ENCODE measurements around the gene NECTIN4. TPM values are rescaled to one million over a fixed set of nuclear protein-coding genes. Genes with fewer than 3 reads are reported as not detected.

NECTIN4 gene
- total and polyA plus RNA-seq, 2 experiments from 2014 or later: 5.9 to 8.5 TPM

- Histone ChIP-seq H3K9me2 (replicated peaks; ENCODE audit: insufficient read depth) (no peaks in the 10 kb centered on the region), H3K9me3 (ENCODE audit: low read depth) (no peaks in the 10 kb centered on the region), H4K20me1 (ENCODE audit: insufficient read depth, poor library complexity, severe bottlenecking) (no peaks in the 10 kb centered on the region), H2AFZ (no peak overlapping the region), H3K36me3 (replicated peaks; ENCODE audit: insufficient read depth, low read depth) (no peaks in the 10 kb centered on the region), H3K27me3 (no peaks in the 10 kb centered on the region), H3K4me1 (ENCODE audit: insufficient read depth) (peaks cover 22% of the 10 kb centered on the region), H3K4me3 (no peak overlapping the region), H3K79me2 (no peaks in the 10 kb centered on the region), H3K27ac (no peak overlapping the region), H3K4me2 (no peak overlapping the region)
- TF ChIP-seq EZH2 (IDR thresholded peaks at IDR 0.05; ENCODE audit: borderline replicate concordance) (no peak), EZH2phosphoT487 (IDR thresholded peaks at IDR 0.05; ENCODE audit: low read depth, severe bottlenecking, unreplicated experiment) (no peak)
- 94% methylated on average over 41 of the region's 41 CpGs for WGBS (ENCODE audit: low lambda C conversion rate, missing lambda C conversion rate)
- no peak for DNase-seq (ENCODE audit: low spot score)
Measured at GRCh38 chr1:161079436-161080110, 9.8 kb downstream of the NECTIN4 start.

- H3K4me1 ChIP-seq (ENCODE audit: insufficient read depth): peaks cover 3% of the 10 kb centered on the region
- no peaks in the 10 kb centered on the region for H3K9me3 ChIP-seq (ENCODE audit: low read depth)
- H3K79me2 ChIP-seq: no peaks in the 10 kb centered on the region
- no peaks in the 10 kb centered on the region for H4K20me1 ChIP-seq (ENCODE audit: insufficient read depth, poor library complexity, severe bottlenecking)
- H3K36me3 ChIP-seq (replicated peaks; ENCODE audit: insufficient read depth, low read depth): no peaks in the 10 kb centered on the region
- no peaks in the 10 kb centered on the region for H3K27me3 ChIP-seq
- TF ChIP-seq EZH2phosphoT487 (IDR thresholded peaks at IDR 0.05; ENCODE audit: low read depth, severe bottlenecking, unreplicated experiment): no peak
- no peak overlapping the region for H3K27ac ChIP-seq
- no peak overlapping the region for H3K4me3 ChIP-seq
- no peak for DNase-seq (ENCODE audit: low spot score)
- no peak overlapping the region for H3K4me2 ChIP-seq
- H3K9me2 ChIP-seq (replicated peaks; ENCODE audit: insufficient read depth): no peaks in the 10 kb centered on the region
- 78% methylated on average over 9 of the region's 9 CpGs for WGBS (ENCODE audit: low lambda C conversion rate, missing lambda C conversion rate)
- no peak overlapping the region for H2AFZ ChIP-seq
Measured at GRCh38 chr1:161077426-161077825, 11.9 kb downstream of the NECTIN4 start.

- no peak overlapping the region for H2AFZ ChIP-seq
Measured at GRCh38 chr1:161076410-161076809, 12.9 kb downstream of the NECTIN4 start.

GRCh38 chr1:161074676-161075368, 14.5 kb downstream of the NECTIN4 start:
- Histone ChIP-seq H4K20me1 (ENCODE audit: insufficient read depth, poor library complexity, severe bottlenecking) (no peaks in the 10 kb centered on the region), H3K9me2 (replicated peaks; ENCODE audit: insufficient read depth) (no peaks in the 10 kb centered on the region), H3K9me3 (ENCODE audit: low read depth) (no peaks in the 10 kb centered on the region), H3K27me3 (no peaks in the 10 kb centered on the region), H3K27ac (no peak overlapping the region), H3K4me3 (no peak overlapping the region), H3K36me3 (replicated peaks; ENCODE audit: insufficient read depth, low read depth) (no peaks in the 10 kb centered on the region), H3K4me2 (no peak overlapping the region), H3K79me2 (no peaks in the 10 kb centered on the region), H3K4me1 (ENCODE audit: insufficient read depth) (no peaks in the 10 kb centered on the region), H2AFZ (no peak overlapping the region)
- TF ChIP-seq, protein P1, sequence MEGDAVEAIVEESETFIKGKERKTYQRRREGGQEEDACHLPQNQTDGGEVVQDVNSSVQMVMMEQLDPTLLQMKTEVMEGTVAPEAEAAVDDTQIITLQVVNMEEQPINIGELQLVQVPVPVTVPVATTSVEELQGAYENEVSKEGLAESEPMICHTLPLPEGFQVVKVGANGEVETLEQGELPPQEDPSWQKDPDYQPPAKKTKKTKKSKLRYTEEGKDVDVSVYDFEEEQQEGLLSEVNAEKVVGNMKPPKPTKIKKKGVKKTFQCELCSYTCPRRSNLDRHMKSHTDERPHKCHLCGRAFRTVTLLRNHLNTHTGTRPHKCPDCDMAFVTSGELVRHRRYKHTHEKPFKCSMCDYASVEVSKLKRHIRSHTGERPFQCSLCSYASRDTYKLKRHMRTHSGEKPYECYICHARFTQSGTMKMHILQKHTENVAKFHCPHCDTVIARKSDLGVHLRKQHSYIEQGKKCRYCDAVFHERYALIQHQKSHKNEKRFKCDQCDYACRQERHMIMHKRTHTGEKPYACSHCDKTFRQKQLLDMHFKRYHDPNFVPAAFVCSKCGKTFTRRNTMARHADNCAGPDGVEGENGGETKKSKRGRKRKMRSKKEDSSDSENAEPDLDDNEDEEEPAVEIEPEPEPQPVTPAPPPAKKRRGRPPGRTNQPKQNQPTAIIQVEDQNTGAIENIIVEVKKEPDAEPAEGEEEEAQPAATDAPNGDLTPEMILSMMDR (IDR thresholded peaks at IDR 0.05; ENCODE audit: poor library complexity): no peak
- TF ChIP-seq EZH2phosphoT487 (IDR thresholded peaks at IDR 0.05; ENCODE audit: low read depth, severe bottlenecking, unreplicated experiment) (no peak), EZH2 (IDR thresholded peaks at IDR 0.05; ENCODE audit: borderline replicate concordance) (no peak)
- 87% methylated on average over 12 of the region's 12 CpGs for WGBS (ENCODE audit: low lambda C conversion rate, missing lambda C conversion rate)
- DNase-seq (ENCODE audit: low spot score): peak; percentile 1

More at GRCh38 chr1:161076410-161076809, 12.9 kb downstream of the NECTIN4 start:
- H3K27me3 ChIP-seq: no peaks in the 10 kb centered on the region
- H3K4me1 ChIP-seq (ENCODE audit: insufficient read depth): no peaks in the 10 kb centered on the region
- H3K27ac ChIP-seq: no peak overlapping the region
- H4K20me1 ChIP-seq (ENCODE audit: insufficient read depth, poor library complexity, severe bottlenecking): no peaks in the 10 kb centered on the region
- H3K4me2 ChIP-seq: no peak overlapping the region
- no peaks in the 10 kb centered on the region for H3K9me2 ChIP-seq (replicated peaks; ENCODE audit: insufficient read depth)
- H3K79me2 ChIP-seq: no peaks in the 10 kb centered on the region
- H3K4me3 ChIP-seq: no peak overlapping the region
- TF ChIP-seq, protein P1 (IDR thresholded peaks at IDR 0.05; ENCODE audit: poor library complexity): no peak
- no peak for TF ChIP-seq EZH2 (IDR thresholded peaks at IDR 0.05; ENCODE audit: borderline replicate concordance)
- no peak for TF ChIP-seq EZH2phosphoT487 (IDR thresholded peaks at IDR 0.05; ENCODE audit: low read depth, severe bottlenecking, unreplicated experiment)
- no peak for DNase-seq (ENCODE audit: low spot score)
- H3K9me3 ChIP-seq (ENCODE audit: low read depth): no peaks in the 10 kb centered on the region
- no peaks in the 10 kb centered on the region for H3K36me3 ChIP-seq (replicated peaks; ENCODE audit: insufficient read depth, low read depth)

All from hepatocyte (in vitro differentiated cells).